Measurements from ENCODE around the gene LRRC32. TPM values are rescaled to one million over a fixed set of nuclear protein-coding genes. Genes with fewer than 3 reads are reported as not detected.

The LRRC32 gene
- total and polyA plus RNA-seq, 2 of the 4 experiments (the other 2 are of a cell fraction), result 5.2 to 13.7 TPM

DNA sequence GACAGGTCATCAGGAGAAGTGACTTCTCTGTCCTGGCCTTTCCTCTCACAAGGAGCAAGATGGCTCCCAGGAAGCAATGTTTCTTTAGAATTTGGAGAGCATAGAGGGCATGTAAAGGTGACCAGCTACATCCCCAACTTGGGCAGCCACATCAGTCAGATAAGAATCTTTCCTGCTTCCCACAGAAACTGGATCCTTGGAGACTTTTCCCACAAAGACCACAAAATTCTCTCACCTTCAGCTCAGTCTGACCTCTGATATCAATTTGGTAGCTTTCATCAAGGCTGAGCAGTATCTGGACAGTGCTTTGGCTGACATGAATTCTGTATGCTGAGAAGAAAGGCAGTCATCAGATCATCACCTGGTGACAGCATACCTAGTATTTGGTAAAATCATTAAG lies 23.3 kb upstream of the LRRC32 start:
- Histone ChIP-seq H3K9me1 (ENCODE audit: insufficient read depth, low read length) (no peaks in the 10 kb centered on the region), H2AK9ac (replicated peaks; ENCODE audit: low read depth, low read length, poor library complexity) (no peak overlapping the region), H2AK5ac (ENCODE audit: low read depth, low read length) (peak overlapping the region; percentile 21; the same call in 1 of the 2 replicates), H2BK15ac (ENCODE audit: low read depth, low read length) (peak overlapping the region; percentile 83; the same call in 2 of the 3 replicates), H4K91ac (ENCODE audit: insufficient read depth, low read depth, low read length) (no peak overlapping the region), H4K20me1 (ENCODE audit: insufficient read depth, low read length) (no peaks in the 10 kb centered on the region), H3K56ac (ENCODE audit: extremely low read depth, insufficient read depth, low read length) (no peak overlapping the region), H3K79me1 (ENCODE audit: low read depth in 1 of 2, low read length in 2 of 2) (no peaks in the 10 kb centered on the region), H3K36me3 (ENCODE audit: control insufficient read depth, insufficient read depth, low read length) (no peaks in the 10 kb centered on the region), H3K9me3 (ENCODE audit: control insufficient read depth, insufficient read depth, low read length) (no peaks in the 10 kb centered on the region), H3K4ac (ENCODE audit: low read depth, low read length) (no peak overlapping the region), H3K4me1 (ENCODE audit: control insufficient read depth, insufficient read depth, low read length) (peaks cover 5% of the 10 kb centered on the region; the same call in 1 of the 2 replicates), H2BK20ac (ENCODE audit: low read depth, low read length) (peak overlapping the region; percentile 44; the same call in 1 of the 2 replicates), H3K27ac (ENCODE audit: insufficient read depth, low read length) (no peak overlapping the region), H2BK120ac (ENCODE audit: low read depth, low read length) (no peak overlapping the region), H3K27me3 (ENCODE audit: control insufficient read depth, insufficient read depth, low read length) (no peaks in the 10 kb centered on the region; the same call in 1 of the 2 replicates), H4K5ac (ENCODE audit: low read depth, low read length) (no peak overlapping the region), H3K23ac (ENCODE audit: low read depth, low read length) (no peak overlapping the region), H3K4me3 (ENCODE audit: insufficient read depth, low read depth, low read length) (no peak overlapping the region), H3K14ac (replicated peaks; ENCODE audit: low read depth, low read length) (no peak overlapping the region), H3K4me2 (ENCODE audit: low read depth, low read length) (no peak overlapping the region), H3K9ac (ENCODE audit: low read depth, low read length) (no peak overlapping the region), H4K8ac (ENCODE audit: low read depth in 2 of 2, low read length in 2 of 2) (no peak overlapping the region), H3K18ac (ENCODE audit: low read depth, low read length) (no peak overlapping the region), H2BK5ac (ENCODE audit: low read depth, low read length, poor library complexity, severe bottlenecking) (no peak overlapping the region), H2AFZ (replicated peaks; ENCODE audit: low read length, poor library complexity) (no peak overlapping the region)
- no TSS peak for BruUV-seq (replicated peaks)
- CTCF ChIA-PET, result interaction anchor here (1.2 to 1.5 kb wide), 2 partner anchors 23 to 28 kb away, joined by 3 read pairs; no protein-coding TSS in a partner anchor
- DNase-seq (no peak), ATAC-seq (ENCODE audit: low read depth) (no peak)
- in situ Hi-C loops (cut with MboI; ENCODE audit: low sequenced_read_pairs) (no loop called here), dilution Hi-C loops (cut with HindIII; ENCODE audit: low sequenced_read_pairs, unreplicated experiment) (no loop called here), intact Hi-C loops (cut with micrococcal nuclease) (no loop called here)
- TF ChIP-seq, protein P1, sequence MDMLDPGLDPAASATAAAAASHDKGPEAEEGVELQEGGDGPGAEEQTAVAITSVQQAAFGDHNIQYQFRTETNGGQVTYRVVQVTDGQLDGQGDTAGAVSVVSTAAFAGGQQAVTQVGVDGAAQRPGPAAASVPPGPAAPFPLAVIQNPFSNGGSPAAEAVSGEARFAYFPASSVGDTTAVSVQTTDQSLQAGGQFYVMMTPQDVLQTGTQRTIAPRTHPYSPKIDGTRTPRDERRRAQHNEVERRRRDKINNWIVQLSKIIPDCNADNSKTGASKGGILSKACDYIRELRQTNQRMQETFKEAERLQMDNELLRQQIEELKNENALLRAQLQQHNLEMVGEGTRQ (IDR thresholded peaks at IDR 0.05; ENCODE audit: low read depth, low read length), result no peak
- TF ChIP-seq CEBPB (IDR thresholded peaks at IDR 0.05; ENCODE audit: low read depth, low read length) (no peak), FOS (IDR thresholded peaks at IDR 0.05; ENCODE audit: low read depth, low read length) (no peak), RAD21 (IDR thresholded peaks at IDR 0.05; ENCODE audit: low read length) (no peak), POLR2A (IDR thresholded peaks at IDR 0.05; ENCODE audit: low read depth, low read length) (no peak), BHLHE40 (IDR thresholded peaks at IDR 0.05; ENCODE audit: low read depth, low read length) (no peak), CHD1 (IDR thresholded peaks at IDR 0.05; ENCODE audit: low read depth, low read length) (no peak), RFX5 (IDR thresholded peaks at IDR 0.05; ENCODE audit: low read depth, low read length) (no peak), MAZ (IDR thresholded peaks at IDR 0.05; ENCODE audit: borderline replicate concordance, low read depth, low read length) (no peak), RCOR1 (IDR thresholded peaks at IDR 0.05; ENCODE audit: insufficient replicate concordance, low read length) (no peak), MAFK (IDR thresholded peaks at IDR 0.05; ENCODE audit: low read depth, low read length) (no peak), MXI1 (IDR thresholded peaks at IDR 0.05; ENCODE audit: borderline replicate concordance, low read depth, low read length) (no peak), SMC3 (IDR thresholded peaks at IDR 0.05; ENCODE audit: low read depth, low read length) (no peak), NFE2L2 (IDR thresholded peaks at IDR 0.05; ENCODE audit: low read depth, low read length) (no peak)
- TF ChIP-seq, protein P2, sequence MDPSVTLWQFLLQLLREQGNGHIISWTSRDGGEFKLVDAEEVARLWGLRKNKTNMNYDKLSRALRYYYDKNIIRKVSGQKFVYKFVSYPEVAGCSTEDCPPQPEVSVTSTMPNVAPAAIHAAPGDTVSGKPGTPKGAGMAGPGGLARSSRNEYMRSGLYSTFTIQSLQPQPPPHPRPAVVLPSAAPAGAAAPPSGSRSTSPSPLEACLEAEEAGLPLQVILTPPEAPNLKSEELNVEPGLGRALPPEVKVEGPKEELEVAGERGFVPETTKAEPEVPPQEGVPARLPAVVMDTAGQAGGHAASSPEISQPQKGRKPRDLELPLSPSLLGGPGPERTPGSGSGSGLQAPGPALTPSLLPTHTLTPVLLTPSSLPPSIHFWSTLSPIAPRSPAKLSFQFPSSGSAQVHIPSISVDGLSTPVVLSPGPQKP (IDR thresholded peaks at IDR 0.05; ENCODE audit: borderline replicate concordance, low read depth, low read length), result no peak
- TF ChIP-seq, protein P3, sequence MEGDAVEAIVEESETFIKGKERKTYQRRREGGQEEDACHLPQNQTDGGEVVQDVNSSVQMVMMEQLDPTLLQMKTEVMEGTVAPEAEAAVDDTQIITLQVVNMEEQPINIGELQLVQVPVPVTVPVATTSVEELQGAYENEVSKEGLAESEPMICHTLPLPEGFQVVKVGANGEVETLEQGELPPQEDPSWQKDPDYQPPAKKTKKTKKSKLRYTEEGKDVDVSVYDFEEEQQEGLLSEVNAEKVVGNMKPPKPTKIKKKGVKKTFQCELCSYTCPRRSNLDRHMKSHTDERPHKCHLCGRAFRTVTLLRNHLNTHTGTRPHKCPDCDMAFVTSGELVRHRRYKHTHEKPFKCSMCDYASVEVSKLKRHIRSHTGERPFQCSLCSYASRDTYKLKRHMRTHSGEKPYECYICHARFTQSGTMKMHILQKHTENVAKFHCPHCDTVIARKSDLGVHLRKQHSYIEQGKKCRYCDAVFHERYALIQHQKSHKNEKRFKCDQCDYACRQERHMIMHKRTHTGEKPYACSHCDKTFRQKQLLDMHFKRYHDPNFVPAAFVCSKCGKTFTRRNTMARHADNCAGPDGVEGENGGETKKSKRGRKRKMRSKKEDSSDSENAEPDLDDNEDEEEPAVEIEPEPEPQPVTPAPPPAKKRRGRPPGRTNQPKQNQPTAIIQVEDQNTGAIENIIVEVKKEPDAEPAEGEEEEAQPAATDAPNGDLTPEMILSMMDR (conservative IDR thresholded peaks at IDR 0.05; ENCODE audit: low read depth, low read length), result no peak
- POLR2A ChIA-PET (ENCODE audit: unreplicated experiment), result no interaction called here

Data from IMR-90 (cell line).